Adrenal gland (tissue), 19 donors: Measurements from ENCODE around the gene CSNK2B. TPM values are rescaled to one million over a fixed set of nuclear protein-coding genes. Genes with fewer than 3 reads are reported as not detected.
A peak's percentile ranks its signal among the peaks of the same experiment; 100 is the strongest.

Experiments used
- DNase-seq, 7 donors: peaks; one replicate each; pipeline ENCODE4 v3.0.0-alpha.2; 2019 to 2020
- H3K27ac ChIP-seq, 5 donors: fragments of 200-600 bp; sonication (generic) in 4 of 5; 1 replicate in 3 of 5; 2 replicates in 2 of 5; pipeline versions ENCODE4 v1.5.1 to v1.8.0; 2016 to 2020; ENCODE audit warnings: mild to moderate bottlenecking in 1 of 5
- H3K27me3 ChIP-seq: fragments of 200-600 bp; 2 replicates; pipeline ENCODE4 v1.8.0; 2021
- H3K36me3 ChIP-seq, 2 donors: fragments of 200-600 bp; replicated peaks in 1 of 2; 1 replicate in 1 of 2; 2 replicates in 1 of 2; pipeline versions ENCODE4 v1.5.1 to v1.8.0; 2018 to 2022
- H3K4me1 ChIP-seq, 2 donors: fragments of 200-600 bp; replicated peaks in 1 of 2; 1 replicate in 1 of 2; 2 replicates in 1 of 2; pipeline versions ENCODE4 v1.5.1 to v1.8.0; 2018 to 2021
- H3K4me3 ChIP-seq, 4 donors: fragments of 200-600 bp; sonication (generic) in 3 of 4; one replicate each; pipeline ENCODE4 v1.5.1; 2016 to 2018
- H3K9me3 ChIP-seq, 3 donors: fragments of 200-600 bp; sonication (generic) in 1 of 3; replicated peaks in 1 of 3; 1 replicate in 2 of 3; 2 replicates in 1 of 3; pipeline versions ENCODE4 v1.5.1 to v1.8.0; 2016 to 2021
- POLR2A ChIP-seq, 2 donors: fragments of 450-650 bp; IDR thresholded peaks; one replicate each; pipeline ENCODE4 v1.6.1; 2017; ENCODE audit warnings: antibody characterized with exemption in 2 of 2, mild to moderate bottlenecking in 2 of 2, moderate library complexity in 1 of 2
- WGBS, 4 donors: extraction: QIAGEN DNeasy Blood & Tissue Kit in 2 of 4; methylation state at CpG; one replicate each; pipeline versions ENCODE4 v1.1.5 to v1.1.7; 2013 to 2017; 5-methylcytosine and 5-hydroxymethylcytosine counted together
- intact Hi-C, 2 donors: fragments of 100-400 bp; cut with DNase I; formaldehyde crosslinking; loops; one replicate each; pipeline versions ENCODE4 v1.14.1 to v1.15.0; 2022 to 2023
- long read RNA-seq, 10 donors: library from polyadenylated mRNA in 3 of 10; unstranded in 2 of 10; stranded (forward) in 1 of 10; transcript quantifications; one replicate each; pipeline ENCODE4 v2.0.0 and lab custom pipeline, GENCODE V29; 2021 to 2026
- polyA plus RNA-seq, 3 donors: library from polyadenylated mRNA; stranded (reverse); fragments of 200-250 nt in 2 of 3; fragments of 350-450 nt in 1 of 3; fragmentation: Illumina TruSeq in 1 of 3; extraction: RNeasy Lipid Tissue Mini Kit (QIAGEN cat#74804) in 1 of 3; gene quantifications; one replicate each; pipeline ENCODE4 v1.2.3, GENCODE V29; 2013 to 2014
- total RNA-seq, 9 donors: library from RNA; depleted of rRNA in 4 of 9; stranded (reverse); fragments of >200 nt in 4 of 9; fragments of 120-200 nt in 1 of 9; fragmentation: NEBNext Ultra II Directional in 1 of 9; extraction: Animal tissue kit (Norgen Biotek cat#: 25700) in 1 of 9; gene quantifications; one replicate each; pipeline versions ENCODE4 v1.1.0 to v1.2.4, GENCODE V29; 2013 to 2023
- TF ChIP-seq, protein P1 (sequence below), 6 experiments: fragments of 450-650 bp in 4 of 6; fragments of 200-600 bp in 2 of 6; sonication (generic) in 1 of 6; IDR thresholded peaks; 1 replicate in 5 of 6; 2 replicates in 1 of 6; pipeline versions ENCODE4 v1.5.1 to v1.8.0; 2016 to 2021; ENCODE audit warnings: antibody characterized with exemption in 6 of 6, mild to moderate bottlenecking in 2 of 6, moderate library complexity in 1 of 6
- donor health status: healthy with polysubstance abuse.
- donor health status: Bipolar disorder and iron deficiency.
- donor health status: DM: yes; HTN: yes; CAD: no.
- donor health status: DM: no; HTN: no; CAD: no.
- donor health status: DM: no; HTN: no; CAD: no.
- donor health status: DM: yes; HTN: yes; CAD: no.

CSNK2B gene
- total RNA-seq: 100 to 1,000 TPM; 142 to 324 (median 177) TPM
- 100 to 1,000 TPM; 171 to 239 (median 236) TPM for polyA plus RNA-seq
- long read RNA-seq, donor 1, transcript CSNK2B-203 (7 exons, 948 nt): major isoform, 61 of 67 reads
- long read RNA-seq, donor 1, partial matches to known transcripts: 0 of 67 reads
- long read RNA-seq, donor 1, other reads (novel, unspliced or antisense): 5 of 67 reads
- long read RNA-seq, donor 2, transcript CSNK2B-203 (7 exons, 948 nt): major isoform, 41 of 42 reads
- long read RNA-seq, donor 2, partial matches to known transcripts: 0 of 42 reads
- long read RNA-seq, donor 2, other reads (novel, unspliced or antisense): 0 of 42 reads
- long read RNA-seq, donor 3, transcript CSNK2B-203 (7 exons, 948 nt): major isoform, 37 of 49 reads
- long read RNA-seq, donor 3, partial matches to known transcripts: 10 of 49 reads
- long read RNA-seq, donor 3, other reads (novel, unspliced or antisense): 0 of 49 reads
- long read RNA-seq, donor 4, transcript CSNK2B-203 (7 exons, 948 nt): major isoform, 76 of 81 reads
- long read RNA-seq, donor 4, partial matches to known transcripts: 2 of 81 reads
- long read RNA-seq, donor 4, other reads (novel, unspliced or antisense): 2 of 81 reads
- long read RNA-seq, donor 5, transcript CSNK2B-203 (7 exons, 948 nt): major isoform, 96 of 112 reads
- long read RNA-seq, donor 5, partial matches to known transcripts: 1 of 112 reads
- long read RNA-seq, donor 5, other reads (novel, unspliced or antisense): 12 of 112 reads
- long read RNA-seq, donor 6, transcript CSNK2B-203 (7 exons, 948 nt): major isoform, 85 of 95 reads
- long read RNA-seq, donor 6, partial matches to known transcripts: 7 of 95 reads
- long read RNA-seq, donor 6, other reads (novel, unspliced or antisense): 2 of 95 reads
- long read RNA-seq, donor 7, transcript CSNK2B-203 (7 exons, 948 nt): major isoform, 31 of 34 reads
- long read RNA-seq, donor 7, partial matches to known transcripts: 0 of 34 reads
- long read RNA-seq, donor 7, other reads (novel, unspliced or antisense): 0 of 34 reads
- long read RNA-seq, donor 8, transcript CSNK2B-203 (7 exons, 948 nt): major isoform, 65 of 74 reads
- long read RNA-seq, donor 8, partial matches to known transcripts: 6 of 74 reads
- long read RNA-seq, donor 8, other reads (novel, unspliced or antisense): 0 of 74 reads
- long read RNA-seq, donor 9, transcript CSNK2B-203 (7 exons, 948 nt): major isoform, 32 of 40 reads
- long read RNA-seq, donor 9, partial matches to known transcripts: 6 of 40 reads
- long read RNA-seq, donor 9, other reads (novel, unspliced or antisense): 0 of 40 reads
- long read RNA-seq, donor 10, transcript CSNK2B-203 (7 exons, 948 nt): major isoform, 33 of 34 reads
- long read RNA-seq, donor 10, partial matches to known transcripts: 0 of 34 reads
- long read RNA-seq, donor 10, other reads (novel, unspliced or antisense): 0 of 34 reads

DNA sequence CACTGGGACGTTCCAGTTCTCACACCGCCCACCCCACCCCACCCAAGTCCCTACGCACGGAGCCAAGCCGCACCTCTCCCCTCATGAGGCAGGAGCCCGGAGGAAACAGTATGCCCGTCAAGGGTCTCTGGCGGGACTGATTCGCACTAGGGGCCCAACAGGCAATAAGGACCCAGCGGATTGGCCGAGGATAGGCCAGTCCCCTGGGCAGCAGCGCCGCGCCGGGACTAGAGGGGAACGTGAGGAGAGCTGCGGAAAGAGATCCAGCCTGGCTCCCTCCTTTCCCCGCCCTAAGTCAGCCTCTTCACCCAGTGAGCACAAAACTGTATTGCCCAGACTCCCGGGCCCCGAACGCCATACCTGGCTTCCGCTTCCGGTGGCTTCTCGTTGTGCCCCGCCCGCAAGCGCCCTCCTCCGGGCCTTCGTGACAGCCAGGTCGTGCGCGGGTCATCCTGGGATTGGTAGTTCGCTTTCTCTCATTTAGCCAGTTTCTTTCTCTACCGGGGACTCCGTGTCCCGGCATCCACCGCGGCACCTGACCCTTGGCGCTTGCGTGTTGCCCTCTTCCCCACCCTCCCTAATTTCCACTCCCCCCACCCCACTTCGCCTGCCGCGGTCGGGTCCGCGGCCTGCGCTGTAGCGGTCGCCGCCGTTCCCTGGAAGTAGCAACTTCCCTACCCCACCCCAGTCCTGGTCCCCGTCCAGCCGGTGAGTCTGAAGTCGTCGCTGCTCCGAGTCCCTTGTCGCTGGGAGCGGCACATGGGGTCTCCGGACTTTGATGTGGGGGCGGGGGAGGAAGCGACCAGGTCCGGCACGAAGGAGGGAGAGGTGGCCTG lies at the start of gene CSNK2B:
Gene CSNK2B (plus strand): TSS at position 580 of the 836 bp plus-strand sequence. CDS start 752 bp downstream, outside the sequence.
- Histone ChIP-seq H3K36me3 (peaks cover 0 to 48% of the 10 kb centered on the region in 2 donors), H3K27me3 (no peaks in the 10 kb centered on the region), H3K9me3 (no peaks in the 10 kb centered on the region), H3K4me1 (peaks cover 7 to 45% of the 10 kb centered on the region in 2 donors), H3K27ac (peak within 1 kb of the TSS; percentile 83 to 96 (median 89)), H3K4me3 (peak within 1 kb of the TSS; percentile 69 to 95 (median 88))
- TF ChIP-seq, protein P1, sequence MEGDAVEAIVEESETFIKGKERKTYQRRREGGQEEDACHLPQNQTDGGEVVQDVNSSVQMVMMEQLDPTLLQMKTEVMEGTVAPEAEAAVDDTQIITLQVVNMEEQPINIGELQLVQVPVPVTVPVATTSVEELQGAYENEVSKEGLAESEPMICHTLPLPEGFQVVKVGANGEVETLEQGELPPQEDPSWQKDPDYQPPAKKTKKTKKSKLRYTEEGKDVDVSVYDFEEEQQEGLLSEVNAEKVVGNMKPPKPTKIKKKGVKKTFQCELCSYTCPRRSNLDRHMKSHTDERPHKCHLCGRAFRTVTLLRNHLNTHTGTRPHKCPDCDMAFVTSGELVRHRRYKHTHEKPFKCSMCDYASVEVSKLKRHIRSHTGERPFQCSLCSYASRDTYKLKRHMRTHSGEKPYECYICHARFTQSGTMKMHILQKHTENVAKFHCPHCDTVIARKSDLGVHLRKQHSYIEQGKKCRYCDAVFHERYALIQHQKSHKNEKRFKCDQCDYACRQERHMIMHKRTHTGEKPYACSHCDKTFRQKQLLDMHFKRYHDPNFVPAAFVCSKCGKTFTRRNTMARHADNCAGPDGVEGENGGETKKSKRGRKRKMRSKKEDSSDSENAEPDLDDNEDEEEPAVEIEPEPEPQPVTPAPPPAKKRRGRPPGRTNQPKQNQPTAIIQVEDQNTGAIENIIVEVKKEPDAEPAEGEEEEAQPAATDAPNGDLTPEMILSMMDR (IDR thresholded peaks at IDR 0.05): no peak
- peak; percentile 40 to 83 for TF ChIP-seq POLR2A (IDR thresholded peaks at IDR 0.05)
- DNase-seq: peak; percentile 96 to 99 (median 98)
- 0% methylated on average over 18 to 63 of the region's 63 CpGs for WGBS, 4 donors
- intact Hi-C loops: no loop called here

DNA sequence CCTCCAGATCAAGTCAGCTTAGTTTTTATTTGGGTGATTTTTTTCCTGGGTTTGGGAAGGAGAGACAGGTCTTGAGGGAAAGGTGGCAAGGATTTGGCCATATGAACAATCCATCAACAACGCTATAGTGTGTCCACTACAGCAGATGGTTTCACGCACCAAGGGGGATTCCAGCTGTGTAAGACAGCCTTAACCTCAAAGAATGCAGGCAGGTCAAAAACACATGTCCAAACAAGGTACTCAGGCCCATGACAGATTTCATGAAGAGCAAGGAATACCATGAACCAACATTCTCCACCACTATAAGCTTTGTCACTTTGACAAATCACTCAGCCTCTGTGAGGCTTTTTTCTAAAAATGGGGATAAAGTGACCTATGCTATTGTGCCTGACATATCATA lies 48.9 kb upstream of the CSNK2B start:
- no peaks in the 10 kb centered on the region for H3K27me3 ChIP-seq
- intact Hi-C loops: no loop called here
- DNase-seq: no peak
- no peak for TF ChIP-seq POLR2A (IDR thresholded peaks at IDR 0.05)
- TF ChIP-seq, protein P1 (IDR thresholded peaks at IDR 0.05): no peak
- no peak overlapping the region for H3K27ac ChIP-seq
- H3K9me3 ChIP-seq: no peaks in the 10 kb centered on the region
- no peaks in the 10 kb centered on the region for H3K36me3 ChIP-seq
- no peak overlapping the region for H3K4me3 ChIP-seq
- 85 to 97% (median 90%) methylated on average over 2 of the region's 2 CpGs for WGBS, 4 donors
- H3K4me1 ChIP-seq: peaks cover 7 to 13% of the 10 kb centered on the region in 2 donors

DNA sequence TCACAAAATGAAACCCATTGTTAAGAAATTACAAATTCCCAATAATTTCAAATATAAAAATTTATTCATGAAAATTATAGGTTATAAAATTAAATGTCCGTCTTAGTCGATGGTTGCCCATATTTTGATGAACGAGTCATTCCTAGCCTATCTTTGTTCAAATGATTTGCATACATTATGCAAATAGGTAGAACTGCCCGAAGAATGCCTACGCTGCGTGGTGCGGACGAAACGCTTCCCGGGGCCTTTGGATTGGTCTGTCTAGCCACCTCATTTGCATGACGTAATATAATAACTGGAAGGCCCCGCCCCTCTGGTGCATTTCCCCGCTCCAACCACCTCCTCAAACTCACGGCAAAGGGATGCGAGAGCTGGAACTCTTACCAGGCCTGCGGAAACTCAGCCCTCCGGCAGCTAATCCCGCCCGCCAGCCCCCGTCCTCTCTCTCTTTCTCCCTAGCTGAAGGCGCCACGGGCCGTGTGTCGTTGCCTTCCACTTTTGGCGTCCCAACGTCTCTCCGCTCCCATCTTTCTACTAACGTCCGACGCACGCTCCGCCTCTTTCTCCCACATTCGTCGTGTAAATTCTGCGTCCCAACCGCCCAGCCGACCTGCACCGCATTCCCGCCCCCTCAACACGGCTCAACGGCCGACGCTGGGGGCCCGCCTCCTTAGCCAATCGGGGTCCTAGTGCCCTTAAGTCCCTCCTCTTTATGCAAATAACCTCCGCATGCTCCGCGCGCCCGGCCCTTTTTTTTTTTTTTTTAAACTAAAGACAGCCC lies 45.9 kb upstream of the CSNK2B start:
- Histone ChIP-seq H3K9me3 (no peaks in the 10 kb centered on the region), H3K27me3 (no peaks in the 10 kb centered on the region), H3K4me1 (peaks cover 14 to 17% of the 10 kb centered on the region in 2 donors), H3K4me3 (peak overlapping the region in 2 of 4 donors; percentile 14 to 72), H3K36me3 (peaks cover 0 to 22% of the 10 kb centered on the region in 2 donors), H3K27ac (peak overlapping the region; percentile 92 to 99 (median 97))
- intact Hi-C loops: no loop called here
- peak in 1 of 2 donors; percentile 79 for TF ChIP-seq POLR2A (IDR thresholded peaks at IDR 0.05)
- TF ChIP-seq, protein P1 (IDR thresholded peaks at IDR 0.05): no peak
- WGBS, 4 donors: 0 to 1% (median 1%) methylated on average over 47 to 50 of the region's 50 CpGs
- peak; percentile 97 to 99 (median 98) for DNase-seq
